ENCODE data around the gene PARD3B. TPM values are rescaled to one million over a fixed set of nuclear protein-coding genes. Genes with fewer than 3 reads are reported as not detected.

Gene PARD3B
- total RNA-seq, 1 experiment from 2014 or later: 0.37 TPM

DNA sequence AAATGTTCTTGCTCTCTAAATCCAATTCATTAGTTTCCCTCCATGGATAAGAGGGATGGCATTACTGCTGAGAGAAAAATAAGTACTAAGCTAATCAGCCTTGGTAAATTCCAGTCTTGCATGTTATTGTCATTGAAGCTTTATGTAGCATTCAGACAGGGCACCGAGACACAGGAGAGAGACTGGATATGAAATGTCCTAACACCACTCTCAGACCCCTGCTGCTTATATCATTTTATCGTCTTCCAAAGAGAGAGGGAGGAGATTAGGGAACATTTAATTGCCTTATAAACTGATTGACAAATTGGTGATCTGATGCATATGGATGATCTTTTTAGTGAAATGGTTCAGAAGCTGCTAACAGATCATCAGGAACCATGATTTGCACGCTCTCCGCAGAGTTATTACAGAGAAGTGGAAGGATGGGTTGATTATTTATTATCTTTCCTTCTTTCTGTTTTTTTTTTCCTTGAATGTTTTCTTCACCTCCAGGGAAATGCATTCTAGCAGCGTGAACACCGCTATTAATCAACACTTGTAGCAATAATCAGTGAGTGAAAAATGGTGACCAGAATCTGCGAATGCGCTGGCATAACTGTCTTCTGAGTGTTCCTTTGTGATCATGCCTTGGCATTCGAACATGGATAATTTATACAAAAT lies 986.3 kb downstream of the PARD3B start:
- in situ Hi-C loops (cut with HindIII; ENCODE audit: low pct_unique_long_range_greater_than_20kb, low sequenced_read_pairs): no loop called here
- DNase-seq (ENCODE audit: low read depth, low spot score): no peak

DNA sequence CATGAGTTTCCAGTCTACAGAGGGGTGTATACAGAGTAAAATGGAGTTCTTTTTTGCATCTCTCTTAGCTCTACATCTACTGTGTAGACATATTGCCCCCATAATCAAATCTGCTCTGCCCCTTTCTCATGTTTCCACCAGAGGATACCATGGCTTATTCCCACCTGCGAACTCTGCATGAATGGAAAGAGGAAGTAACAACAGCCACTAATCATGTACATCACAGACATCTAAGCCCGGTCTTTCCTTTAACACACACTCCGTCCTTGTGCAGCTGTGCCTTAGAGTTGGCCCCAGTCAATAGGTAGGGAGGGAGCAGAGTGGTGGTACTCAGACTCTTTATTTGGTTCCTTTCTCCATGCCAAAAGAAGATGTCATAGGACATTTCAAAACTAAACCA lies 989.7 kb downstream of the PARD3B start:
- DNase-seq (ENCODE audit: low read depth, low spot score): no peak
- in situ Hi-C loops (cut with HindIII; ENCODE audit: low pct_unique_long_range_greater_than_20kb, low sequenced_read_pairs): no loop called here

DNA sequence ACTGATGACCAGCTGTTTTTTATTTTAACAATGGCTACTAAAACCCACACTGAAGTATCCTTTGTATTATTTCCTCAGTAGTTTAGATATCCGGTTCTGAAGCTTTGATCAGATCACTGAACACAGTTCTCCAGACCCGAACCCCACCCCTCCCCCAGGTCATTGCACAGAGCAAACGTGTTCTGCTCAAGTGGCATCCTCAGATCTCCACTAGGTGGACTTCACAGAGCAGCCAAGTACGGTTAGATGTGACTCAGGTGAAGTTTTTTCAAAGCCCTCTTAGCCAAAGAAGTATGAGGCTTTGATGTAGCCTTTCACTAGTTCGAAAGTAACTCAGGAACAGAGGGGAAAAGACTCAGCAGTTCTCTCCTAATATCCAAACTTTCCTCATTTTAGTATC lies 994.3 kb downstream of the PARD3B start:
- DNase-seq (ENCODE audit: low read depth, low spot score): no peak
- in situ Hi-C loops (cut with HindIII; ENCODE audit: low pct_unique_long_range_greater_than_20kb, low sequenced_read_pairs): no loop called here

DNA sequence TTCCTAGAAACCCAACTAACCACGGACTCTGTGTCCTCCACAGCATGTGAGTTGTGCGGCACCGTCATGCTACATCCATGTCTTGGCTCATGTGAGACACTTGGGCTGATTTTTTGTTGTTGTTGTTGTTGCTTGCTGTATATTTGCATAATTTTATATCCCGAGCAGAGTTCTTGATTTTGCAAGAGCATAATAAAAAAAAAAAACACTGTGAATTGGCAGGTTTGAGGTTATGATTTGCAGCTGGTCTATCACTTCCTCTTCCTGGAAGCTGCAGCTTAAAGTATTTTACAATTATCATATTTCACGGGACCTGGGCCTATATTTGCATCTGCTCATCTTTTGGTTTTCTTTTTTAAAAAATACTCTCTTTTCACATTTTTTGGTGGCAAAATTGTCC lies 994.8 kb downstream of the PARD3B start:
- DNase-seq (ENCODE audit: low read depth, low spot score): no peak
- in situ Hi-C loops (cut with HindIII; ENCODE audit: low pct_unique_long_range_greater_than_20kb, low sequenced_read_pairs): no loop called here

DNA sequence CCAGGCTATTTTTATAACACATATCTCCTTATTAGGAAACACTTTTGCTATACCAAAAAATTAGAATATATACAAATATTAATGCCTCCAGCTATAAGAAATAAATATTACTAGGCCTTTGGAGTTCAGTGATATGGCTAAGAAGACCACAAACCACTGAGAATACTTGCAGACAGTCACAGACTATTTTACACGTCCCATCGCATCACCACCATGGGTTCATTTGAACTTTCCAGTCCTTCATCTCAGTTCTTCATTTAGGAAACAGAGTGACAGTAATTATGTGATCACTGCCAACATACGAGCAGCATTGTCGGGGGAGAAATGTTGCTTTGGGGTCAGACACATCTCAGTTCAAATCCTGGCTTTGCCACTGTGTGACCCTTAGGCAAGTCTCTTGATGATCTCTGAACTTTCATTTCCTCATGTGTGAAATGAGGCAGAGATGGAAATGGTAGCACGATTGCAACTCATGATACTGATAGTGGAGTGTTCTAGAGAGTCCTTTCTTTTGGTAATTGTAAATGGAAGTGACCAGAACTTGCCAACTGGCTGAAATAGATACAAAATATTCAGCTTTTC lies 998.1 kb downstream of the PARD3B start:
- no peak for DNase-seq (ENCODE audit: low read depth, low spot score)
- in situ Hi-C loops (cut with HindIII; ENCODE audit: low pct_unique_long_range_greater_than_20kb, low sequenced_read_pairs): no loop called here

DNA sequence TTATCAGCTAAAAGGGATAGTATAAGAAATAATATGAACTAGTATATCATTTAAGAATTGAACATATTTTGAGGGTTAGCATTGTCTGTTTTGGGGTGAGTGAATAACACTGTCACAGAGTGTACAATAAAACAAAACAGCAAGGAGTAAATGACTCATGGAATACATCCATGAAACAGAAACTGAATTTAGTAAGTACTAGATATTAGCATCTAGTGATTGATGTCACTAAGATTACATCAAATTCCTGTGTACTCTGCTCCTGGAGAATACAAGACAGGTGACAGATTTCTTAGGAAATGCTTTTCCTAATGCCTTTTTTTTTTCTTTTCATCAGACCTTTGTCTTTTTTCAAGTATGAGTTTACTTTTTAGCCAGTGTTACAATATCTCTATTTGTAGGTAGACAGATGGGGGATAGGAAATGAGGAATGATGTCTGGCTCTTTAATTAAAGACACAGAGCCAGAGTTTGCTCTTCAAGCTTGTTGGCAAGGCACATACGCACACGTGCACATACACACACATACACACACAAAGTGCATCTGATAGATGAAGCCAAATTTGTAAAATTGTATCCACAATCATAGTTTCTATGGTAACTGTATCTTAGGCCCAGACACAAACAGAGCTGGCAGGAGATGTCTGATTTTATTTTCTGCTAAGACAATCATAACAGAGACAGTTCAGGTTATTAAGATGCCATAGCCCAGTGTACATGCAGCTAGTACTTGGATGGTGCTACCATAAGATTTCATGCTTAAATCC lies 998.8 kb downstream of the PARD3B start:
- no peak for DNase-seq (ENCODE audit: low read depth, low spot score)
- in situ Hi-C loops (cut with HindIII; ENCODE audit: low pct_unique_long_range_greater_than_20kb, low sequenced_read_pairs): no loop called here

DNA sequence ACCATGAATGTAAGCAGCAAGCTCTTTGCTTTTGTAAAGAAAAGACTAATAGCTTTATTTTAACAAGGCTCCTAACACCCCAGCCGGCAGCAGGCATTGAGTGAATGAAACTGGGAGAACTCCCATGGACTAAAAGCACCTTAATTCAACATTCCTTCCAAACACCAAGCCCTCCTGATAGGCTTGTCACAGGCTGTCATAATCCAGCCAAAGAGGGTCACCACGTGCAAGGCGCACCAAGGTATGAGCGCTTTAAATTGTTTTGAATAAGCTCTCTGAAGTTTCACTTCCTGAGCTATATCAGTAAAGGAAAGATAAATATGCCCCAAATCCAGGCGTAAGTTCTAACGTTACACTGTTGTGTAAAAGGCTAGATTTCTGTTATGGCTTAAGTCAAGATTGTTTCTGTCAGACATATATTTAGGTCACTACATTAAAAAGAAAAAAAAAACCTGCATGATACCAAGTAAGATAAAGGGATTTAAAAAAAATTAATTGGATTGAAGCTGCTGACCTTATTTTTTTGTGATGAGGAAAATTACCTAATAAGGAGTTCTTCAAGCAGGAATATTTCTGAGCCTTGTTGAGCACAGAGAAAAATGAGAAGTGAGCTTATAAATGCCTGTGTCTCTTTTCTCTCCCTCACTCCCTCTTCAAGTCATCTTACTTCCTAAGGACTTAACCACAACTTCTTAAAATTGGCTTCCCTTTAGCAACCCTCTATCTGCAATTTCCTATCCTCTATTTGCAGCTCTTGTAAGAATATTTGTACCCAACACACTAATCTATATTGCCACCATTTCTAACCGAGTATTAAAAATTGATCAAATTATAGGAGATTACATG lies 1000.9 kb downstream of the PARD3B start:
- in situ Hi-C loops (cut with HindIII; ENCODE audit: low pct_unique_long_range_greater_than_20kb, low sequenced_read_pairs): no loop called here
- DNase-seq (ENCODE audit: low read depth, low spot score): no peak

DNA sequence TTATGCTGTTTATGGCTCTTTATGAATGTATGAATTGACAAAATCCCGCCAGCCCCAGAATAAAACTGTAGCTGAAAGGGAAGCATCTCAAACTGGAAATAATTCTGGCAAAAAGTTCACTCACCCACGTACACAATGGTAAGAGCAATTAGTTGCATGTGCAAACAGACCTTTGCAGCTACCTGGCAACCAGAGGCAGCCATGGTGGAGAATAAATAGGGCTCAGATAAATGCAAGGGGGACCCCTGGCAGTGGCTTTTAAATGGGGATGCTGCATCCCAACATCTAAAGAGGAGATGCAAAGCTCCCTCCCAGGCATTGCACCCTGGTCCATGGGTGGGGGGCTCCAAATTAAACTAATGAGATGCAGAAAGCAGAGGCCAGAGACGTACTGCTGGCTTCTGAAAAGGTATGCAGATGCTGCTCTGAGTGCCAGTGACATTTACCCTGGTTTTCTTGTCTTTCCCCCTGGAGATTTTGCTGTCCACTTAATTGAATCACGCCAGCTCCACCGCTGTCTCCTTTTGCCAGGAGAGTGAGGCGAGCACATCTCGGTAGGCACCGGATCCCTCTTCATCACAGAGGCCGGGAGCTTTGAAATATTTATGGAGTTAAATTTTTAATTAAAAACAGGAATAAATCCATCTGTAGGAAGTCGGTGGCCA lies 1010.4 kb downstream of the PARD3B start:
- no peak for DNase-seq (ENCODE audit: low read depth, low spot score)
- in situ Hi-C loops (cut with HindIII; ENCODE audit: low pct_unique_long_range_greater_than_20kb, low sequenced_read_pairs): no loop called here

DNA sequence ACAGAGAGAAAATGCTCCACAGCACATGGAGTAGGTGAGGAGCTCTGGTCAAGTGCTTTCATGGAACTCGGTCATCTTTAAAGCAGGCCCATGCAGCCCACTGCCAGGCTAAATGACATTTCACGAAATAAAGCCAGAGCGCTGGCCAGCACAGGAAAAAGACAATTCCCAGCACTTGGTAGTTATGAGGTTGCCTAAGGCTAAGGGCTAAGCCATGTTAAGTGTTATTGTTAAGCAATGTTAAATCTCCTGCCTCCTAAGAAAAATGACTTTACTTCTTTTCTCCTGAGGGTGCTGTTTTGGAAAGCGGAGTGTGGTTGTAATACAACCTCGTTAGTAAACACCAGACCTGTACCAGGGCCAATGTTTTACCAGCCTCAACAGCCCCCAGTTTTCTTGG lies 1011.1 kb downstream of the PARD3B start:
- DNase-seq (ENCODE audit: low read depth, low spot score): no peak
- in situ Hi-C loops (cut with HindIII; ENCODE audit: low pct_unique_long_range_greater_than_20kb, low sequenced_read_pairs): no loop called here

DNA sequence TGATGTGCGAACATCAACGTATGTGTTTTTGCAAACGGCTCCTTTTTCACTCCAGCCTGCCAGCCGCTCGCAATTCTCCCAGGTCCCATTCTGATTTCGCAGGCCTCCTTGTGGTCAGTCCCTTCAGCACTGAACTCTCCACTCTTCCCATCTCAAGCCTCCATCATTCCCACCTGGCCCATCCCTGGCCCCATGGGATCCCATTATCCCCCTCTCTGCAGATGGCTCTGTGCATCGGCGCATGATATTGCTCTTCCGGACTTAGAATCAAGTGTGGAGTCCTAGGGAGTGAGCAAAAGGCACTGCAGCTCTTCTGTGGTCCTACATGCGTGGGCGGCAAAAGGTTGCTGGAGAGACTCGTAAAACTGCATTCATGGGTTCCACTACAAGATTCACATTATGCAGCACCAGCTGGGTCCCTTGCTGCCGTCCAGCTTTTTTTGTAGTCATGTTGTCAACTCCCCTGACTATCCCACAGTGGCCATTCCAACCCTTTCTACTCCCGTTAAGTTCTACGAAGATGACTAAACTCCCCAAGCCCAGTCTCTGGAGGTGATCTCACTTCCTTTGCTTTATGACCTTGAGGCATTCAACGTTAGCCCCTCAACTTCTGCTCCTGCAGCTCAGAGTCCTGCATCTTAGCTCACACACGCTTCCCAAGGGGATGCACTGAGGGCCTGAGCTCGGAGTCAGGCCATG lies 1011.7 kb downstream of the PARD3B start:
- no peak for DNase-seq (ENCODE audit: low read depth, low spot score)
- in situ Hi-C loops (cut with HindIII; ENCODE audit: low pct_unique_long_range_greater_than_20kb, low sequenced_read_pairs): no loop called here

DNA sequence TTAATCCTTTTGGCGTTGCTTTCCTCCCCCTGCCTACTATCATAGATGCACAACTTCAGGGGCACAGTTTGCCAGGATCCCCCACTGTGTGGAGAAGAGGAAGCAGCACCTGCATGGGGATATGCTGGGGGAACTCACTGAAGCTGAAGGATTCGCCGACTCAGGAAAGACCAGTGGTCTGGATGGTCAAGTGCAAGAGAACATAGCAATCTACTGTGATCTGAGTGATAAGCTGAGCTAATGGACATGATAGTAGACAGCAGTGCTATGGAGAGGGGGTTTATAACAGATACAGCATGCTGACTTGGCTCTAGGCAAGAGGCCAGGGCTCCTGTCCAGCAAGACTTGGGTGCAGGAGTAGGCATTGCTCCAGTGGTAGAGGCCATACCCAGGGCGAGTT lies 1012.6 kb downstream of the PARD3B start:
- in situ Hi-C loops (cut with HindIII; ENCODE audit: low pct_unique_long_range_greater_than_20kb, low sequenced_read_pairs): no loop called here
- no peak for DNase-seq (ENCODE audit: low read depth, low spot score)

DNA sequence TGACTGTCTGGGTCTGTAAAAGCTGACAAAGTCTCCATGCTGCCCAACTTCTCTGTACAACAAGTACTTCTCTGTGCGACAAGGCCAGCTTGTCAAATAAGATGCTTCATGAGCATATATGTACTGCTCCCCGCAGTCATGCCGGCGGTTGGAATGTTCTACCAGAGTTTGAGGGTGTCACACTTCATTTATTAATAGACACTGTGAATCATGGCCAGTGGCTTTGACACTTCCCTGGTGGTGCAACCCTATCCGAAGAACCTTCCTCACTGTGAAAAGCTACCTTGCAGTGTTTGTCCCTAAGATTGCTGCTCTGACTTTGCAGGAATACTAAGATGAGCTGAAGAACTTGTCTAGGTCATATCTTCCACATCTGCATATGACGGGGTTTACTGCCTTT lies 1016.2 kb downstream of the PARD3B start:
- DNase-seq (ENCODE audit: low read depth, low spot score): no peak
- in situ Hi-C loops (cut with HindIII; ENCODE audit: low pct_unique_long_range_greater_than_20kb, low sequenced_read_pairs): no loop called here

DNA sequence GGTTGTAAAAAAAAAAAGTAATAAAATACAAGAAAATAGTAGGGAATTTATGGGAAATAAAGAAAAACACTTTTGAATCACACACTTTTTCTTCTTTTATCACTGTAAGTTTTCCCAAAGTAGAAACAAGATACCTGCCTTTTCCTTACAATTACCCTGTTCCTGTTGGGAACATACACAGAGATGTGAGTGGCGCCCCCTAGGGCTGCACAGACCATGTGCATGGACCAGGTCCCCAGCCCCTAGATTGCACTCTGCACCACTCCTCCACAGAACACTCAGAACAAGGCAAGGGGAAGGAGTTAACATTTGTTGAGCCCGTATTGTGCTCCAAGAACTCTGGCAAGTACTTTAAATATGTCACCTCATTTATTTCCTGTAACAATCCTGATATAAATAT lies 1018.4 kb downstream of the PARD3B start:
- DNase-seq (ENCODE audit: low read depth, low spot score): peak; percentile 44

DNA sequence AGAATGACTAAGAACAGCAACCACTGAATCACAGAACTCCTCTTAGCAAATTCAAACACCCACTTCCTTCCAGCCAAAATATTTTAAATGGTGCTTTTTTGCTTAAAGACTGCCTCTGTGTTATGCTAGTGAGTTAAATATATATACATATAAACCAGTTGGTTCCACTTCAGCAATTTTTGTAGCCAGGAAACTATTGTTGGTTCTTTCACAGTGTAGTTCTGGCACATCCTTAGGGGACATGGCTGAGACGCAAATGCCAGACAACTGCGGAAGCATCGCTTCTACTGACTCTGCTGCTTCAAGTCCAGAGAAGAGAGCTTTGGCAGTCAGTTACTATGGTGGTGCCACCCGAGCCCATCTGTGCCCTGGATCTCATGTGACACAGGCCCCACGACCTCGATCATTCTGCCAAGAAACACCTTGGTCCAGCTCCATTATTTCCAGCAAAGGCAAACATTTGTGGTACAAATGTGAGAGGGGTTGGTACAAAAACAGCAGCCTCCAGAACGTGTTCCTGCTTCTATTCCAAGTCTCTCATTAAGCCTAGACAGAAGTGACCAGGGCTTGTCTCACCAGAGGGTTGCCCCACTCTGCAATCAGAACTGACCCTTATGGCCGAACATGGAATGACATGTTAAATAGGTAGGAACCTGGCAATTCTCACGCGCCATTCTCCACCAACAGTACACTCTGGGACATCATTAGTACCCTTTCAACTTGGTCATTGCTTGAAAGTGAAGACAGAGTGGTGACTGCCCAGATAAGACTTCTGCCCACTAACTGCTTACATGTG lies 1019.3 kb downstream of the PARD3B start:
- no peak for DNase-seq (ENCODE audit: low read depth, low spot score)
- in situ Hi-C loops (cut with HindIII; ENCODE audit: low pct_unique_long_range_greater_than_20kb, low sequenced_read_pairs): no loop called here

More for the DNA sequence above, 1018.4 kb downstream of the PARD3B start:
- in situ Hi-C loops (cut with HindIII; ENCODE audit: low pct_unique_long_range_greater_than_20kb, low sequenced_read_pairs): no loop called here

DNA sequence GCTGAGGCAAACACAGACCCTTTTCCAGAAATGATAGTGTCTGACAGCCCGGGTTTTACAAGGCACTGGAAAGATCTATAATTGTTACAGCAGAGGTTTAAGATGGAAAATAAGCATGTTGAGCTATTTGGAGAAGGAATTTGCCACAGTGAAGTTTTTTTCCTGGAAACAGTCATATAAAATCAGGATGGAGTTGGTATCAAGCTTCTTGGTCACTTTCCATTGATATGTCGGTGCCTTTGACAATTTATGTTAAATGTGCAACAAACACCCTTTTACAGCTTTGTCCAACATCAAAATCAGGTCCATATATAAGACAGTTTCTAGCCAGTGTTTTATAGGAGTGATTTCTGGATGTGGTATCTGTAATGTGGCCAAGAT lies 1019.9 kb downstream of the PARD3B start:
- no peak for DNase-seq (ENCODE audit: low read depth, low spot score)
- in situ Hi-C loops (cut with HindIII; ENCODE audit: low pct_unique_long_range_greater_than_20kb, low sequenced_read_pairs): no loop called here

DNA sequence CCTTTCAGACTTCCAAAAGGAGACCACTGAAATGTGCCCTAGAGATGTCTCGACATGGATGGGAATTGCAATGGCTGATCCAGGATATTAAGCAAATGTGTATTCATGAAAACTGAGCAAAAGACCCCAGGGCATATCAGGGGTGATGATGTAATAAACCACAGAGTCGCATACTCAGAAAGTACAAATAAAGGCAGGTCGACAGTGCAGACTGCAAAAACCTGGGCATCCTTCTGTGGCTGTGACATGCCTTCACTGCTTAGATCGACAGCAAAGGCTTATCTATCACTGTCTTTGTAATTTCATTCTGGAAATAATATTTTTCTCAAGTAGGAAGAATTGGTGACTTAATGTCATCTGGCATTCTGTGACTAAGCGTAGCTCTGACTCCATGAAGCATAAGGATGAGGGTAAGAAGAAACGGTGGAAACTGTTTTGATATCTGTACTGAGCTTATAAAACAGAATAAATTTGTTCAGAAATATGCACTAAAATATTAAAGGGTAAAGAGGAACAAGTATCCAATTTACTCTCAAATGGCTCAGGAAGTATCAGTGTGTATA lies 1021.4 kb downstream of the PARD3B start:
- DNase-seq (ENCODE audit: low read depth, low spot score): no peak
- in situ Hi-C loops (cut with HindIII; ENCODE audit: low pct_unique_long_range_greater_than_20kb, low sequenced_read_pairs): no loop called here
